MCF 10A (cell line): ENCODE results near the gene MOGAT3. TPM values are rescaled to one million over a fixed set of nuclear protein-coding genes. Genes with fewer than 3 reads are reported as not detected.

Source experiments
- BruUV-seq: library from RNA; stranded (reverse); fragments of 400-500 nt; replicated peaks from 2 replicates; lab custom pipeline; 2021; lab: Mats Ljungman, UMichigan
- CTCF ChIA-PET: fragments of 300-600 bp; sonication (Branson Sonifier 250); formaldehyde crosslinking; extraction: SDS; loops from one replicate; lab custom pipeline; 2021; ENCODE audit warnings: antibody characterized with exemption, inconsistent platforms; lab: Yijun Ruan, JAX
- POLR2A ChIA-PET: fragments of 300-600, 350-650 bp; sonication (Branson Sonifier 250); formaldehyde crosslinking; extraction: SDS; loops from one replicate; lab custom pipeline; 2020; ENCODE audit warnings: antibody characterized with exemption, inconsistent platforms; lab: Yijun Ruan, JAX
- DNase-seq: peaks from one replicate; pipeline ENCODE4 v3.0.0-alpha.2; 2018; ENCODE audit not compliant: unreplicated experiment
- H3K27ac Mint-ChIP-seq: one replicate; pipeline ENCODE4 v1.8.0; 2022; ENCODE audit warnings: mild to moderate bottlenecking, low read depth, mixed read lengths; ENCODE audit not compliant: unreplicated experiment
- H3K27me3 Mint-ChIP-seq: one replicate; pipeline ENCODE4 v1.8.0; 2022; ENCODE audit warnings: mixed read lengths; ENCODE audit not compliant: insufficient read depth, unreplicated experiment
- H3K36me3 Mint-ChIP-seq: one replicate; pipeline ENCODE4 v1.8.0; 2022; ENCODE audit warnings: mild to moderate bottlenecking, moderate library complexity, mixed read lengths; ENCODE audit not compliant: insufficient read depth, unreplicated experiment
- H3K4me1 Mint-ChIP-seq: one replicate; pipeline ENCODE4 v1.8.0; 2022; ENCODE audit warnings: mixed read lengths; ENCODE audit not compliant: insufficient read depth, unreplicated experiment
- H3K4me3 Mint-ChIP-seq: one replicate; pipeline ENCODE4 v1.8.0; 2022; ENCODE audit warnings: mild to moderate bottlenecking, moderate library complexity, mixed read lengths; ENCODE audit not compliant: unreplicated experiment
- H3K9me3 Mint-ChIP-seq: one replicate; pipeline ENCODE4 v1.8.0; 2022; ENCODE audit warnings: mixed read lengths; ENCODE audit not compliant: unreplicated experiment
- CTCF ChIP-seq: fragments of 200-600 bp; IDR thresholded peaks from one replicate; pipeline ENCODE4 v1.8.0; 2022; ENCODE audit warnings: antibody characterized with exemption, mild to moderate bottlenecking; ENCODE audit not compliant: unreplicated experiment
- intact Hi-C: fragments of 100-400 bp; cut with micrococcal nuclease; formaldehyde crosslinking; loops from 2 replicates; pipeline ENCODE4 v1.14.1; 2022
- total RNA-seq: library from RNA; stranded (reverse); gene quantifications from 2 replicates; pipeline ENCODE4 v1.2.3, GENCODE V29; 2022

Gene MOGAT3
- total RNA-seq, 1 experiment from 2014 or later, result not detected

- peak overlapping the region; percentile 61 for H3K4me3 Mint-ChIP-seq
- H3K36me3 Mint-ChIP-seq, result no peaks in the 10 kb centered on the region
- no TSS peak for BruUV-seq
- CTCF ChIA-PET, result interaction anchor here (0.6 to 2.8 kb wide), 9 partner anchors 10 to 113 kb away, joined by 3 to 31 read pairs (median 5); no protein-coding TSS in a partner anchor
- POLR2A ChIA-PET, result interaction anchor here (1.2 kb wide), 1 partner anchor 46 kb away, joined by 5 read pairs; the partner anchor contains the start of genes PLOD3 and ZNHIT1
- intact Hi-C loops, result no loop called here
- peaks cover 35% of the 10 kb centered on the region for H3K4me1 Mint-ChIP-seq
- no peak for TF ChIP-seq CTCF
- H3K9me3 Mint-ChIP-seq, result no peaks in the 10 kb centered on the region
- DNase-seq, result no peak
- H3K27me3 Mint-ChIP-seq, result peaks cover 81% of the 10 kb centered on the region
- no peak overlapping the region for H3K27ac Mint-ChIP-seq
Measured at GRCh38 chr7:101172005-101172853, 28.6 kb downstream of the MOGAT3 start.

GRCh38 chr7:101171442-101171837, 29.4 kb downstream of the MOGAT3 start:
- ChIA-PET POLR2A (interaction anchor here (1.2 kb wide), 2 partner anchors 20 to 47 kb away, joined by 4 to 5 read pairs; partner anchors contain the start of genes PLOD3 and ZNHIT1), CTCF (interaction anchor here (0.5 to 2.8 kb wide), 11 partner anchors 10 to 119 kb away, joined by 3 to 31 read pairs (median 5); no protein-coding TSS in a partner anchor)
- TF ChIP-seq CTCF, result peak; percentile 9
- intact Hi-C loops, result no loop called here
- no peak for DNase-seq
- H3K36me3 Mint-ChIP-seq, result no peaks in the 10 kb centered on the region
- peak overlapping the region; percentile 23 for H3K4me3 Mint-ChIP-seq
- H3K4me1 Mint-ChIP-seq, result peaks cover 41% of the 10 kb centered on the region
- H3K27me3 Mint-ChIP-seq, result peaks cover 89% of the 10 kb centered on the region
- no TSS peak for BruUV-seq
- H3K27ac Mint-ChIP-seq, result no peak overlapping the region
- no peaks in the 10 kb centered on the region for H3K9me3 Mint-ChIP-seq

- ChIA-PET POLR2A (interaction anchor here (1.2 to 1.6 kb wide), 3 partner anchors 20 to 47 kb away, joined by 4 to 6 read pairs (median 5); partner anchors contain the start of genes PLOD3 and ZNHIT1), CTCF (interaction anchor here (0.5 to 2.8 kb wide), 19 partner anchors 9 to 260 kb away, joined by 3 to 31 read pairs (median 4); no protein-coding TSS in a partner anchor)
- no TSS peak for BruUV-seq
- Mint-ChIP-seq H3K36me3 (no peaks in the 10 kb centered on the region), H3K27me3 (peaks cover 95% of the 10 kb centered on the region), H3K9me3 (no peaks in the 10 kb centered on the region), H3K4me1 (peaks cover 45% of the 10 kb centered on the region), H3K27ac (peak overlapping the region; percentile 71), H3K4me3 (no peak overlapping the region)
- TF ChIP-seq CTCF, result no peak
- intact Hi-C loops, result no loop called here
- no peak for DNase-seq
Measured at GRCh38 chr7:101170617-101171441, 30.0 kb downstream of the MOGAT3 start.
